Measurements from ENCODE around the gene ME2.
"Not testable (repeated sequence)": the region's sequence is repeated elsewhere in the genome, so short reads cannot be mapped to it uniquely, and the experiment has no call there.

ME2 gene

DNA sequence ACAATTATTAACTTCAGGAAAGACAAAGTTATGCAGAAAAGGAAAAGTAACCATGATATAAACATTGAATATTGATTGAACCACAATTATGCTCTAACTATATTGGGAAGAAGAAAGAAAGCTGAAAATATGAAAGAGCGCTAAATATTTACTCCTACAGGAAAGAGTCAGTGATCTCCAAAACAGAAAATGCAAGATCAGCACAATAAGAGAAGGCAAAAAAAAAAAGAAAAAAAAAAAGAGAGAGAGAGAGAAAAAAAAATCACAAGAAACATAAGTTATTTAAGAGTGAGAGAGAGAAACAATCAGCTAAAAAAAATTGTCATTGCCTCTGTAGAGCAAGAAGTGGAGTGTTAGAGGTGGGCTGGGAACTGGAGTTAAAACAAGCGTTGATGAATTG is 60.0 kb downstream of the ME2 start:
- no peaks in the 10 kb centered on the region for H3K27me3 ChIP-seq (ENCODE audit: control insufficient read depth, insufficient read depth, low read length, poor library complexity, severe bottlenecking)
- no peaks in the 10 kb centered on the region for H3K9me3 ChIP-seq (ENCODE audit: control insufficient read depth, low read length)
- no peaks in the 10 kb centered on the region for H3K4me1 ChIP-seq (ENCODE audit: control insufficient read depth, insufficient read depth, low read length)
- no peaks in the 10 kb centered on the region for H3K36me3 ChIP-seq (ENCODE audit: control insufficient read depth, insufficient read depth, low read length)
- H3K4me3 ChIP-seq (ENCODE audit: insufficient read depth, low read depth, low read length) = no peak overlapping the region
- H3K27ac ChIP-seq (ENCODE audit: insufficient read depth, low read depth, low read length, poor library complexity, severe bottlenecking) = no peak overlapping the region
- WGBS, 2 experiments = 89 to 100% methylated on average over 1 to 2 of the region's 2 CpGs

- Histone ChIP-seq H3K27me3 (ENCODE audit: control insufficient read depth, insufficient read depth, low read length, poor library complexity, severe bottlenecking) (no peaks in the 10 kb centered on the region), H3K27ac (ENCODE audit: insufficient read depth, low read depth, low read length, poor library complexity, severe bottlenecking) (no peak overlapping the region), H3K36me3 (ENCODE audit: control insufficient read depth, insufficient read depth, low read length) (peaks cover 5% of the 10 kb centered on the region), H3K4me3 (ENCODE audit: insufficient read depth, low read depth, low read length) (no peak overlapping the region), H3K4me1 (ENCODE audit: control insufficient read depth, insufficient read depth, low read length) (no peaks in the 10 kb centered on the region), H3K9me3 (ENCODE audit: control insufficient read depth, low read length) (no peaks in the 10 kb centered on the region)
- 92 to 96% methylated on average over 3 of the region's 4 CpGs for WGBS, 2 experiments
Observed at GRCh38 chr18:50944245-50944932, 65.5 kb downstream of the ME2 start.

DNA sequence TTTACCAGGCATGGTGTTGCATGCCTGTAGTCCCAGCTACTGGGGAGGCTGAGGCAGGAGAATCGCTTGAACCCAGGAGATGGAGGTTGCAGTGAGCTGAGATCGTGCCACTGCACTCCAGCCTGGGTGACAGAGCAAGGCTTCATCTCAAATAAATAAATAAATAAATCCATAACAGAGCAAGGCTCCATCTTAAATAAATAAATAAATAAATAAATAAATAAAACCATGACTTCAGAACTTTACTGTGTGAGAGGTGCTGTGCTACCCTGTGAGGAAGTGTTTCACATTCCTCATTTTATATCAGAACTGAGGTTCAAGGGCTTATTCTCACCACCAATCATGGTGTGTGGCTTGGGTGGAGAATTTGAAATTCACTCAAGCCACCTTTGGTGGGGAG is 67.0 kb downstream of the ME2 start:
- not testable (repeated sequence) for H3K36me3 ChIP-seq (ENCODE audit: control insufficient read depth, insufficient read depth, low read length); H3K27ac ChIP-seq (ENCODE audit: insufficient read depth, low read depth, low read length, poor library complexity, severe bottlenecking); H3K4me3 ChIP-seq (ENCODE audit: insufficient read depth, low read depth, low read length); H3K27me3 ChIP-seq (ENCODE audit: control insufficient read depth, insufficient read depth, low read length, poor library complexity, severe bottlenecking); H3K9me3 ChIP-seq (ENCODE audit: control insufficient read depth, low read length); H3K4me1 ChIP-seq (ENCODE audit: control insufficient read depth, insufficient read depth, low read length)
- 86 to 100% methylated on average over 2 of the region's 2 CpGs for WGBS, 2 experiments

- peaks cover 5% of the 10 kb centered on the region for H3K36me3 ChIP-seq (ENCODE audit: control insufficient read depth, insufficient read depth, low read length)
Observed at GRCh38 chr18:50947899-50948298, 69.0 kb downstream of the ME2 start.

GRCh38 chr18:50949185-50949584 is 70.3 kb downstream of the ME2 start:
- Histone ChIP-seq H3K4me1 (ENCODE audit: control insufficient read depth, insufficient read depth, low read length) (no peaks in the 10 kb centered on the region), H3K9me3 (ENCODE audit: control insufficient read depth, low read length) (no peaks in the 10 kb centered on the region), H3K27ac (ENCODE audit: insufficient read depth, low read depth, low read length, poor library complexity, severe bottlenecking) (no peak overlapping the region), H3K27me3 (ENCODE audit: control insufficient read depth, insufficient read depth, low read length, poor library complexity, severe bottlenecking) (no peaks in the 10 kb centered on the region), H3K4me3 (ENCODE audit: insufficient read depth, low read depth, low read length) (no peak overlapping the region), H3K36me3 (ENCODE audit: control insufficient read depth, insufficient read depth, low read length) (peaks cover 5% of the 10 kb centered on the region)
- WGBS, 2 experiments = 92 to 100% methylated on average over 4 to 5 of the region's 6 CpGs

More at GRCh38 chr18:50947899-50948298, 69.0 kb downstream of the ME2 start:
- WGBS, 2 experiments = no CpG with 5 or more reads among the region's 1 CpG
- Histone ChIP-seq H3K27ac (ENCODE audit: insufficient read depth, low read depth, low read length, poor library complexity, severe bottlenecking) (no peak overlapping the region), H3K9me3 (ENCODE audit: control insufficient read depth, low read length) (no peaks in the 10 kb centered on the region), H3K27me3 (ENCODE audit: control insufficient read depth, insufficient read depth, low read length, poor library complexity, severe bottlenecking) (no peaks in the 10 kb centered on the region), H3K4me1 (ENCODE audit: control insufficient read depth, insufficient read depth, low read length) (no peaks in the 10 kb centered on the region), H3K4me3 (ENCODE audit: insufficient read depth, low read depth, low read length) (no peak overlapping the region)

GRCh38 chr18:50950626-50951025 is 71.7 kb downstream of the ME2 start:
- 91 to 96% methylated on average over 4 of the region's 4 CpGs for WGBS, 2 experiments
- no peaks in the 10 kb centered on the region for H3K9me3 ChIP-seq (ENCODE audit: control insufficient read depth, low read length)
- H3K36me3 ChIP-seq (ENCODE audit: control insufficient read depth, insufficient read depth, low read length) = peaks cover 5% of the 10 kb centered on the region
- H3K27ac ChIP-seq (ENCODE audit: insufficient read depth, low read depth, low read length, poor library complexity, severe bottlenecking) = no peak overlapping the region
- no peak overlapping the region for H3K4me3 ChIP-seq (ENCODE audit: insufficient read depth, low read depth, low read length)
- no peaks in the 10 kb centered on the region for H3K27me3 ChIP-seq (ENCODE audit: control insufficient read depth, insufficient read depth, low read length, poor library complexity, severe bottlenecking)
- no peaks in the 10 kb centered on the region for H3K4me1 ChIP-seq (ENCODE audit: control insufficient read depth, insufficient read depth, low read length)

GRCh38 chr18:50953822-50954221 is 74.9 kb downstream of the ME2 start:
- Histone ChIP-seq H3K4me3 (ENCODE audit: insufficient read depth, low read depth, low read length) (no peak overlapping the region), H3K27me3 (ENCODE audit: control insufficient read depth, insufficient read depth, low read length, poor library complexity, severe bottlenecking) (no peaks in the 10 kb centered on the region), H3K9me3 (ENCODE audit: control insufficient read depth, low read length) (no peaks in the 10 kb centered on the region), H3K27ac (ENCODE audit: insufficient read depth, low read depth, low read length, poor library complexity, severe bottlenecking) (no peak overlapping the region), H3K4me1 (ENCODE audit: control insufficient read depth, insufficient read depth, low read length) (no peaks in the 10 kb centered on the region), H3K36me3 (ENCODE audit: control insufficient read depth, insufficient read depth, low read length) (no peaks in the 10 kb centered on the region)
- 92 to 100% methylated on average over 3 of the region's 3 CpGs for WGBS, 2 experiments

- no peaks in the 10 kb centered on the region for H3K27me3 ChIP-seq (ENCODE audit: control insufficient read depth, insufficient read depth, low read length, poor library complexity, severe bottlenecking)
- no peaks in the 10 kb centered on the region for H3K4me1 ChIP-seq (ENCODE audit: control insufficient read depth, insufficient read depth, low read length)
- 73 to 74% methylated on average over 4 of the region's 4 CpGs for WGBS, 2 experiments
- H3K27ac ChIP-seq (ENCODE audit: insufficient read depth, low read depth, low read length, poor library complexity, severe bottlenecking) = no peak overlapping the region
- no peak overlapping the region for H3K4me3 ChIP-seq (ENCODE audit: insufficient read depth, low read depth, low read length)
- no peaks in the 10 kb centered on the region for H3K9me3 ChIP-seq (ENCODE audit: control insufficient read depth, low read length)
- no peaks in the 10 kb centered on the region for H3K36me3 ChIP-seq (ENCODE audit: control insufficient read depth, insufficient read depth, low read length)
Observed at GRCh38 chr18:50955253-50955652, 76.3 kb downstream of the ME2 start.

DNA sequence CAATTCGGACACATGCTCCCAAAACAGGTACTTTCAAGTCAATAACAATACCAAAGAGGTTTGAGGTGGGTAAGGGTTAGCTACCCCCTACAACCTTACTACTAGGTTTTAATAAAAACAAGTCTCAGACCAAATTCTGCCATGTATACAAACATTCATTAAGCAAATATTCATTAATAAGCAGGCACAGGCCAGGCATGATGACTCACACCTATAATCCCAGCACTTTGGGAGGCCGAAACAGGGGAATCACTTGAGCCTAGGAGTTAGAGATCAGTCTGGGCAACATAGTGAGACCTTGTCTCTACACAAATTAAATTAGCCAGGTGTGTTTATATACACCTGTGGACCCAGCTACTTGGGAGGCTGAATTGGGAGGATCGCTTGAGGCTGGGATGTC is 77.2 kb downstream of the ME2 start:
- H3K9me3 ChIP-seq (ENCODE audit: control insufficient read depth, low read length) = no peaks in the 10 kb centered on the region
- WGBS, 2 experiments = 83 to 95% methylated on average over 3 of the region's 3 CpGs
- H3K36me3 ChIP-seq (ENCODE audit: control insufficient read depth, insufficient read depth, low read length) = no peaks in the 10 kb centered on the region
- no peaks in the 10 kb centered on the region for H3K4me1 ChIP-seq (ENCODE audit: control insufficient read depth, insufficient read depth, low read length)
- H3K4me3 ChIP-seq (ENCODE audit: insufficient read depth, low read depth, low read length) = no peak overlapping the region
- H3K27ac ChIP-seq (ENCODE audit: insufficient read depth, low read depth, low read length, poor library complexity, severe bottlenecking) = no peak overlapping the region
- no peaks in the 10 kb centered on the region for H3K27me3 ChIP-seq (ENCODE audit: control insufficient read depth, insufficient read depth, low read length, poor library complexity, severe bottlenecking)

DNA sequence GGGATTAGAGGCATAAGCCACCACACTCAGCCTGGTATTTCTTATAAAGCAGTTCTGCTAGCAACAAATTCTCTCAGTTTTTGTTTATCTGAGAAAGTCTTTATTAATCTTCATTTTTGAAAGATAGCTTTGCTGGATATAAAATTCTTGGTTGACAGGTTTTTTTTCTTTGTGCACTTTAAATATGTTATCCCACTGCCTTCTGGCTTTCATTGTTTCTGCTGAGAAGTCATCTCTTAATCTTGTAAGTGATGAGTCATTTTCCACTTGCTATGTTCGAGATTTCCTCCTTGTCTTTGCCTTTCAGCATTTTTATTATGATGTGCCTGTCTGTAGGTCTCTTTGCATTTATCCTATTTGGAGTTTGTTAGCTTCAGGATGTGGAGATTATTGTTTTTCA is 83.1 kb downstream of the ME2 start:
- Histone ChIP-seq H3K36me3 (ENCODE audit: control insufficient read depth, insufficient read depth, low read length) (no peaks in the 10 kb centered on the region), H3K9me3 (ENCODE audit: control insufficient read depth, low read length) (no peaks in the 10 kb centered on the region), H3K4me1 (ENCODE audit: control insufficient read depth, insufficient read depth, low read length) (no peaks in the 10 kb centered on the region), H3K4me3 (ENCODE audit: insufficient read depth, low read depth, low read length) (no peak overlapping the region), H3K27ac (ENCODE audit: insufficient read depth, low read depth, low read length, poor library complexity, severe bottlenecking) (no peak overlapping the region), H3K27me3 (ENCODE audit: control insufficient read depth, insufficient read depth, low read length, poor library complexity, severe bottlenecking) (no peaks in the 10 kb centered on the region)
- WGBS, 2 experiments = 88 to 100% methylated on average over 1 of the region's 1 CpG

Data from ectodermal cell (in vitro differentiated cells).